Naive B cell (primary cell): ENCODE results near the gene ETV6. TPM values are rescaled to one million over a fixed set of nuclear protein-coding genes. Genes with fewer than 3 reads are reported as not detected.

Experiments used
- ATAC-seq, 2 donors: fragments of 150-1000 bp; cut with Tn5 transposase; 2 replicates each; pipeline ENCODE4 v1.10.0; 2021; ENCODE audit warnings: low read depth in 2 of 2, mild to moderate bottlenecking in 2 of 2, moderate library complexity in 2 of 2
- DNase-seq: peaks from one replicate; pipeline ENCODE4 v3.0.0; 2022
- H3K27ac Mint-ChIP-seq, 6 donors: one replicate each; pipeline ENCODE4 v1.8.0; 2020 to 2022; ENCODE audit warnings: mild to moderate bottlenecking in 6 of 6, mixed read lengths in 6 of 6, moderate library complexity in 5 of 6, inconsistent platforms in 2 of 6
- H3K27me3 Mint-ChIP-seq, 3 donors: one replicate each; pipeline ENCODE4 v1.8.0; 2021 to 2022; ENCODE audit warnings: mixed read lengths in 3 of 3, mild to moderate bottlenecking in 1 of 3
- H3K36me3 Mint-ChIP-seq, 2 donors: one replicate each; pipeline ENCODE4 v1.8.0; 2020 to 2022; ENCODE audit warnings: mixed read lengths in 2 of 2, inconsistent platforms in 1 of 2, mild to moderate bottlenecking in 1 of 2
- H3K4me1 Mint-ChIP-seq, 3 donors: one replicate each; pipeline ENCODE4 v1.8.0; 2020 to 2022; ENCODE audit warnings: mixed read lengths in 3 of 3, inconsistent platforms in 1 of 3, mild to moderate bottlenecking in 1 of 3, moderate library complexity in 1 of 3
- H3K4me3 Mint-ChIP-seq, 8 donors: one replicate each; pipeline ENCODE4 v1.8.0; 2020 to 2022; ENCODE audit warnings: mild to moderate bottlenecking in 8 of 8, mixed read lengths in 8 of 8, moderate library complexity in 8 of 8, inconsistent platforms in 2 of 8
- H3K9me3 Mint-ChIP-seq, 7 donors: one replicate each; pipeline ENCODE4 v1.8.0; 2020 to 2022; ENCODE audit warnings: mixed read lengths in 7 of 7, mild to moderate bottlenecking in 5 of 7, inconsistent platforms in 2 of 7, moderate library complexity in 1 of 7
- polyA plus RNA-seq, 6 donors: library from polyadenylated mRNA; unstranded; fragments of 300-500 nt; fragmentation: Illumina TruSeq; gene quantifications; one replicate each; pipeline ENCODE4 v1.2.3, GENCODE V29; 2021; ENCODE audit warnings: low read depth in 6 of 6

ETV6 gene
- polyA plus RNA-seq, 6 donors from 2014 or later, result 3.7 to 9.6 (median 6.6) TPM

- Mint-ChIP-seq H3K27ac (peak overlapping the region in 5 of 6 donors; percentile 5 to 90 (median 62)), H3K4me1 (peaks cover 19 to 45% (median 29%) of the 10 kb centered on the region in 3 donors), H3K4me3 (peak overlapping the region in 4 of 8 donors; percentile 18 to 35 (median 28)), H3K9me3 (peaks cover 0 to 3% (median 0%) of the 10 kb centered on the region in 7 donors), H3K27me3 (no peaks in the 10 kb centered on the region), H3K36me3 (peaks cover 7 to 14% of the 10 kb centered on the region in 2 donors)
- no peak for ATAC-seq
- no peak for DNase-seq
Measured at GRCh38 chr12:11825278-11825677, 175.8 kb downstream of the ETV6 start.

DNA sequence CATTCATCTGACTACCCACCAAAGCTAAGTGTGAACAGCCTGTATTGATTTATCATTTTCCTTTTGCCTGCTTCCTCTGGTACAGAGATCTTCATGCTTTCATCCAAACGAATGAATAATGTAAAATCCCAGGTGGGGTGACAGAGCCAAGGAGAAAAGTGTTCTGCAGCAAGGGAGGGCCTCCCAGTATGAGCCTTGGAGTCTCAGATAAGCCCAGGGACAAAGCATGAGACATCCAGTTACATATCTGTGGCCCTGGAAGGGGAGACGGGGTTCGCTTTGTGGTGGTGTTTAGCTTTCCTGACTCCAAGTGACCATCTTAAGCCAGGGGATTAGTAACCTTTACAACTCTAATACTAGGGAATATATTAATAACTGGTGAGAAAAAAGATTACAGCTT is 177.1 kb downstream of the ETV6 start:
- DNase-seq (no peak), ATAC-seq (no peak)
- Mint-ChIP-seq H3K4me3 (peak overlapping the region in 2 of 8 donors; percentile 34 to 64), H3K27ac (peak overlapping the region in 3 of 6 donors; percentile 24 to 90 (median 74)), H3K9me3 (peaks cover 0 to 3% (median 0%) of the 10 kb centered on the region in 7 donors), H3K36me3 (peaks cover 7 to 14% of the 10 kb centered on the region in 2 donors), H3K27me3 (no peaks in the 10 kb centered on the region), H3K4me1 (peaks cover 19 to 44% (median 29%) of the 10 kb centered on the region in 3 donors)

GRCh38 chr12:11827091-11828061 is 177.9 kb downstream of the ETV6 start:
- no peaks in the 10 kb centered on the region for H3K27me3 Mint-ChIP-seq
- H3K9me3 Mint-ChIP-seq, result no peaks in the 10 kb centered on the region
- peaks cover 7% of the 10 kb centered on the region in 2 donors for H3K36me3 Mint-ChIP-seq
- H3K27ac Mint-ChIP-seq, result no peak overlapping the region
- H3K4me3 Mint-ChIP-seq, result no peak overlapping the region
- ATAC-seq (no peak), DNase-seq (no peak)
- peaks cover 19 to 36% (median 21%) of the 10 kb centered on the region in 3 donors for H3K4me1 Mint-ChIP-seq

- H3K27me3 Mint-ChIP-seq, result no peaks in the 10 kb centered on the region
- DNase-seq (no peak), ATAC-seq (no peak)
- no peaks in the 10 kb centered on the region for H3K9me3 Mint-ChIP-seq
- peaks cover 24 to 25% (median 25%) of the 10 kb centered on the region in 3 donors for H3K4me1 Mint-ChIP-seq
- H3K36me3 Mint-ChIP-seq, result peaks cover 7% of the 10 kb centered on the region in 2 donors
- H3K4me3 Mint-ChIP-seq, result no peak overlapping the region
- no peak overlapping the region for H3K27ac Mint-ChIP-seq
Measured at GRCh38 chr12:11829764-11830194, 180.3 kb downstream of the ETV6 start.

DNA sequence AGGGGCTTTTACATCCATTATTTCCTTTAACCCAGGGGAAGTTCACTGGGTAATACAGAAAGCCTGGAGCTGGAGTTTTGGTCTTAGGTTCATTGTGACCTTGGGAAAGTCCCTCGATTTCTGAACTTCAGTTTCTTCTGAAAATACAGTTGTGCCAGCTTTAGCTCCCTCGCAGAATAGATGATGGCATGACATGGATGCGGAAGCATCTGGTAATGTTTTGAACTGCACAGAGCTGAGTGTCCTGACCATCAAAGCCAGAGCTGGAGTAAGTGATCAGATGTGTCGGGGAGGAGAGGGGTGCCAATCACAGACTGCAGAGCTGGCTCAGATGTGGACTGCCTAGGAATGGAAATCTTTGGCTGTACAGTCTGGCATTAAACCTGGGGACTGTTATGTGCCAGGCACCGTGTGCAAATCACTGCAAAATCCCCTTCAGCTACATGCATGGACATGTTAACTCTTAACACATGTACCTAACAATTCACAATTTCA is 180.9 kb downstream of the ETV6 start:
- ATAC-seq (peak in 1 of 2 donors; percentile 40), DNase-seq (no peak)
- peaks cover 7% of the 10 kb centered on the region in 2 donors for H3K36me3 Mint-ChIP-seq
- H3K9me3 Mint-ChIP-seq, result no peaks in the 10 kb centered on the region
- no peak overlapping the region for H3K27ac Mint-ChIP-seq
- no peaks in the 10 kb centered on the region for H3K27me3 Mint-ChIP-seq
- peaks cover 24 to 25% (median 25%) of the 10 kb centered on the region in 3 donors for H3K4me1 Mint-ChIP-seq
- H3K4me3 Mint-ChIP-seq, result no peak overlapping the region

- DNase-seq (no peak), ATAC-seq (no peak)
- Mint-ChIP-seq H3K27me3 (no peaks in the 10 kb centered on the region), H3K9me3 (no peaks in the 10 kb centered on the region), H3K4me1 (peaks cover 28 to 33% (median 29%) of the 10 kb centered on the region in 3 donors), H3K36me3 (no peaks in the 10 kb centered on the region), H3K4me3 (no peak overlapping the region), H3K27ac (peak overlapping the region in 3 of 6 donors; percentile 1 to 79 (median 25))
Measured at GRCh38 chr12:11832093-11832492, 182.6 kb downstream of the ETV6 start.

DNA sequence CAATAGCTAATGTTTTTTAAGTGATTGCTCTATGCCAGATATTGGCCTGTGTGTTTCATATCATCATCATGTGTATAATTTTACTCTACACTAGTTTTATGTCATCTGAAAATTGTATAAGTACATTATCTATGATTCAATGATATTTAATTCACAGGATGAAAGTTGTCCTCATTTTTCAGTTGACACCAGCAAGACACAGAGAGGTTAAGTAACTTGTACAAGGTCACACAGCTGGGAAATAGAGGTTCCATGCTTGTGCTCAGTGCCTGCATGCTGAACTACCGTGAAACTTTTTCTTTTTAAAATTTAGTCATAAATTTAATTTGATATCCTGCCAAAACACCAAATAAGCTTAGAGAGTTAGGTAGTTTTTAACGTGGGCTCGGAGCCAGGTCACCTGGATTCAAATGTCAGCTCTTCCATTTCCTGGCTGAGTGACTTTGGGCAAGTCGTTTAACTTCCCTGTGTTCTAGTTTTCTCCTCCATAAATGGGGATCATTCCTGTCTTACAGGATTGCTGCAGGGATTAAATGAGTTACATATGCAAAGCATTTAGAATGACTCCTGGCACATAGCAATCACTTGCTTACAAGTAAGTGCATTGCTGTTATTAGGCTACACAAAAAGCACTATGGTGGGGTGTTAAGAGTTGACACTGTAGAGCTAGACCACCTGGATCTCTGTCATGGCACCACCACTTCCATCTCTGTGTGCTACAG is 183.9 kb downstream of the ETV6 start:
- Mint-ChIP-seq H3K9me3 (no peaks in the 10 kb centered on the region), H3K36me3 (no peaks in the 10 kb centered on the region), H3K4me3 (no peak overlapping the region), H3K4me1 (peaks cover 35 to 37% (median 36%) of the 10 kb centered on the region in 3 donors), H3K27ac (peak overlapping the region in 3 of 6 donors; percentile 12 to 92 (median 80)), H3K27me3 (no peaks in the 10 kb centered on the region)
- DNase-seq (no peak), ATAC-seq (no peak)

GRCh38 chr12:11834104-11834812 is 184.8 kb downstream of the ETV6 start:
- Mint-ChIP-seq H3K4me1 (peaks cover 41 to 46% (median 43%) of the 10 kb centered on the region in 3 donors), H3K27ac (peak overlapping the region in 3 of 6 donors; percentile 12 to 92 (median 80)), H3K36me3 (peaks cover 0 to 4% of the 10 kb centered on the region in 2 donors), H3K4me3 (no peak overlapping the region), H3K9me3 (no peaks in the 10 kb centered on the region), H3K27me3 (no peaks in the 10 kb centered on the region)
- no peak for DNase-seq
- ATAC-seq, result no peak

- Mint-ChIP-seq H3K4me3 (no peak overlapping the region), H3K27ac (peak overlapping the region in 4 of 6 donors; percentile 80 to 86 (median 83)), H3K4me1 (peaks cover 43 to 53% (median 49%) of the 10 kb centered on the region in 3 donors), H3K36me3 (peaks cover 0 to 8% of the 10 kb centered on the region in 2 donors), H3K27me3 (no peaks in the 10 kb centered on the region), H3K9me3 (no peaks in the 10 kb centered on the region)
- ATAC-seq (no peak), DNase-seq (no peak)
Measured at GRCh38 chr12:11834931-11835330, 185.5 kb downstream of the ETV6 start.

DNA sequence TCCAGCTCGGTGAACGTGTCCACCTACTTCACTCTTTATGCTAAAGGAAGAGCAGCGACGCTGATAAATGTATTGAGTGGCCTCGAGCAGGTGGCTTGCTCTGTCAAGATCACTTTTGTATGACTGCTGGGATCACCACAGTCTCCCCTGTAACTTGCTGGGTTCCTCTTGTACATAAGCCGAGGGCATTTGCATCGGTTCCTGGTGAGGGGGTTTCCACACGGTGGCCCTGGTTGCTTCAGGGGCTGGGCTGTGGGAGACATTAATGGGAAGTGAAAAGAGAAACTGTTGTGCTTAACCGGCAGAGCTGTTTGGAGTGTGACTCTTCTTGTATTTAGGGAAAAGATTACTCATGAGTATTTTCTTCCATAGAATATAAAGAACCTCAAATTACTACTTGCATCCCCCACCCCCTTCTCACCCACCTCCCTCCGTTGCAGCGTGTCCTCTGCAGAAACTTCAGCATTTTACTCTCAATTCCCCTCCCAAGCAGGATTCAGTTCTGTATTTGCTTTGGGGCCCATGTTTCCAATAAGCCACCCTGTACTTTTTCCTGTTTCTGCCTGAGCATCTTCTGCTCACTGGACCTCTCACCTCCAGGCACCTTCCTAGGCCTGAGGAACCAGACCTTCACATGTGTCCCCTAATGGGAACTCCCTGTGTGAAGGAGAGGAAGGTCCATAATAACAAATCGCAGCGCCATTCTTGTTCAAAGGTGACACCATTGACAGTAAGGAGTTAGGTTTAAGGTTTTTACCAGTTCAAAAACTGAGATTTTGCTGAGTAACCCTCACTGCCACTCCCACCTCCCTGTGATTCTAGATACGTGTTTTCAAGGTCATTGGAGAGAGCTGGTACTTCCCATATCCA is 187.0 kb downstream of the ETV6 start:
- H3K4me1 Mint-ChIP-seq, result peaks cover 43 to 59% (median 55%) of the 10 kb centered on the region in 3 donors
- DNase-seq, result peak; percentile 91

DNA sequence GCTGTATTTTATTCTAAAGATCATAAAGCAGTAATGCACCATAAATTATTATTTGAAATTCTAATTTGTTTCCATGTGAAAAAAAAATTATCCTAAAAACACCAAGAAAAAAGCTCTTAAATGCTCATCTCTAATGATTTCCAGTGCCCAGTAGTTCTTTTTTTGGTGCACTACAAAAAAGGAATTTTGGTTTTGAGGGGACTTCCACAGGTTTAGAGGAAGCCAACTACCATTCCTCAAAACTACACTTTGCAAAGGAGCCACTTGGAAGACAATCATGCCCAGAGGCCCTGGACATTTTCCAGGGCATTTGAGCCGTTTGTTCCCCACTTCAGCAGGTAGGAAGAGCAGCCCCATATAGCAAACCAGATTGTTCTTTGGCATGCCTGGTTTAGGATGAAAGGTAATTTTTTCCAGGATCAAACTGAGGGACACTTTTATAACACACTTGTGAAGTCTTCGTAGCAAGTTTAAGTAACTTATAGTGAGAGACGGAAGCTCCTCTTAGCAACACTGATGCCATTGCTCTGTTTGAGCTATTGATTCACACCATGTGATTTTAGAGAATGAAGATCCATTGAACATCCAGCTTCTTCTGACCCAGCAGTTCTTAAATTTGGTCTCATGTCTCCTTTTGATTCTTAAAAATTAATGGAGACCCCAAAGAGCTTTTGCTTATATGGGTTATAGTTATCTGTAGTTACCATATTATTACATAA is 187.9 kb downstream of the ETV6 start:
- Mint-ChIP-seq H3K36me3 (peaks cover 8 to 28% of the 10 kb centered on the region in 2 donors), H3K9me3 (no peaks in the 10 kb centered on the region), H3K27me3 (no peaks in the 10 kb centered on the region), H3K4me1 (peaks cover 43 to 59% (median 55%) of the 10 kb centered on the region in 3 donors), H3K4me3 (peak overlapping the region in 3 of 8 donors; percentile 64 to 77 (median 69)), H3K27ac (peak overlapping the region in 4 of 6 donors; percentile 80 to 98 (median 96))
- DNase-seq (no peak), ATAC-seq (no peak)

More for the DNA sequence above, 187.0 kb downstream of the ETV6 start:
- Mint-ChIP-seq H3K27me3 (no peaks in the 10 kb centered on the region), H3K36me3 (peaks cover 7 to 19% of the 10 kb centered on the region in 2 donors), H3K9me3 (no peaks in the 10 kb centered on the region), H3K27ac (peak overlapping the region; percentile 31 to 98 (median 94)), H3K4me3 (peak overlapping the region in 7 of 8 donors; percentile 1 to 82 (median 68))
- peak; percentile 98 to 99 for ATAC-seq
